Stimulated activated naive CD8-positive, alpha-beta T cell treated with anti-CD3 and anti-CD28 coated beads, Interleukin-15, Interleukin-2, amounts not matched to agents 100 ng/mL and 50 ng/mL, for 24 hours (primary cell): ENCODE measurements around the gene NDEL1.

Experiments
- H3K27ac Mint-ChIP-seq: one replicate; pipeline ENCODE4 v1.8.0; 2021; ENCODE audit warnings: mild to moderate bottlenecking, mixed read lengths
- H3K27me3 Mint-ChIP-seq: one replicate; pipeline ENCODE4 v1.8.0; 2021; ENCODE audit warnings: mixed read lengths
- H3K36me3 Mint-ChIP-seq: one replicate; pipeline ENCODE4 v1.8.0; 2021; ENCODE audit warnings: low read depth, mixed read lengths
- H3K4me1 Mint-ChIP-seq: one replicate; pipeline ENCODE4 v1.8.0; 2021; ENCODE audit warnings: low read depth, mixed read lengths
- H3K4me3 Mint-ChIP-seq: one replicate; pipeline ENCODE4 v1.8.0; 2021; ENCODE audit warnings: mild to moderate bottlenecking, mixed read lengths
- H3K9me3 Mint-ChIP-seq: one replicate; pipeline ENCODE4 v1.8.0; 2021; ENCODE audit warnings: mixed read lengths

NDEL1 gene

DNA sequence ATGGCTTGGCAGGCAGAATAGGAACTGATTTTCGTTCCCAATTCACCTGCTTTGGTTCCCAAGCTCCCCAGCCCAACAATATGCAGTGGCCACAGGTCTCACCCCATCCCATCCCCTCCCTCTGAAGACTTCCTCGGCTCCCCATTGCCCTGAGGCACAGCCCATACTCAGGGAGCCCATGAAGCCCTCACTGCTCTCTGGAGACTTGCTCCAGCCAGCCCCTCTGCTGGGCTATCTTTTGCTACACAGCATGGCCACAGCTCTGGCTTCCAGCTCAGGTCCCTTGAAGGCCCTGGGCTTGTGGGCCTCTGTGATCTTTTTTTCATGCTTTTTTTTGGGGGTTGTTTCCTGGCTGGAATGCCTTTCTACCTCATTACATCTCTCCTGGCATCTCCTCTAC, 29.5 kb upstream of the NDEL1 start:
- Mint-ChIP-seq H3K4me1 (peaks cover 7% of the 10 kb centered on the region), H3K27me3 (peaks cover 22% of the 10 kb centered on the region), H3K9me3 (no peaks in the 10 kb centered on the region), H3K27ac (no peak overlapping the region), H3K4me3 (no peak overlapping the region), H3K36me3 (no peaks in the 10 kb centered on the region)

DNA sequence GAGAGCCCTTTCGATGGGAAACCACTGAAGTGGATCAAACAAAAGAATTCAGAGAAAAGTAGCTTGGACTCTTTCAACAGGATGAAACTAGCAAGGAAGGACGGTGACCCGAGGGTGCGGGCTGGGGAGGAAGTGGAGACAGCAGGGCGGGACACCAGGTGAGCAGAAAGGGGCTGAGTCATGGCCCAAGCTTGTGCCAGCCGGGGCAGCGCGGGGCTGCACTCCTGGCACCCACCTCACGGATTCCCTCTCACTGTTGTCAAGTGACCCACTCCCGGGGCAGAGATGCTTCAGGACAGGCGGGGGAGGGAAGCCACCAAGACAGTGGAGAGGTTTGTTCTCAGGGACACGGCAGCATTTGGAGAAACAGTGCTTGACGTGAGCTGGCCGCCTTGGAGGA, 27.3 kb upstream of the NDEL1 start:
- no peaks in the 10 kb centered on the region for H3K36me3 Mint-ChIP-seq
- no peak overlapping the region for H3K4me3 Mint-ChIP-seq
- no peak overlapping the region for H3K27ac Mint-ChIP-seq
- no peaks in the 10 kb centered on the region for H3K9me3 Mint-ChIP-seq
- H3K4me1 Mint-ChIP-seq = peaks cover 12% of the 10 kb centered on the region
- peaks cover 10% of the 10 kb centered on the region for H3K27me3 Mint-ChIP-seq

- Mint-ChIP-seq H3K4me3 (no peak overlapping the region), H3K27me3 (peaks cover 10% of the 10 kb centered on the region), H3K4me1 (peaks cover 15% of the 10 kb centered on the region), H3K36me3 (no peaks in the 10 kb centered on the region), H3K9me3 (no peaks in the 10 kb centered on the region), H3K27ac (no peak overlapping the region)
These were observed 25.5 kb upstream of the NDEL1 start for GRCh38 chr17:8409966-8410882.

GRCh38 chr17:8410883-8411238, 24.8 kb upstream of the NDEL1 start:
- H3K36me3 Mint-ChIP-seq = no peaks in the 10 kb centered on the region

GRCh38 chr17:8412089-8412488, 23.6 kb upstream of the NDEL1 start:
- H3K27ac Mint-ChIP-seq = no peak overlapping the region
- no peaks in the 10 kb centered on the region for H3K36me3 Mint-ChIP-seq
- no peak overlapping the region for H3K4me3 Mint-ChIP-seq
- peaks cover 15% of the 10 kb centered on the region for H3K4me1 Mint-ChIP-seq
- H3K27me3 Mint-ChIP-seq = peaks cover 23% of the 10 kb centered on the region
- no peaks in the 10 kb centered on the region for H3K9me3 Mint-ChIP-seq

More at GRCh38 chr17:8410883-8411238, 24.8 kb upstream of the NDEL1 start:
- no peak overlapping the region for H3K27ac Mint-ChIP-seq
- no peak overlapping the region for H3K4me3 Mint-ChIP-seq
- H3K27me3 Mint-ChIP-seq = peaks cover 11% of the 10 kb centered on the region
- H3K4me1 Mint-ChIP-seq = peaks cover 15% of the 10 kb centered on the region
- no peaks in the 10 kb centered on the region for H3K9me3 Mint-ChIP-seq

- Mint-ChIP-seq H3K4me1 (peaks cover 15% of the 10 kb centered on the region), H3K4me3 (no peak overlapping the region), H3K9me3 (no peaks in the 10 kb centered on the region), H3K36me3 (no peaks in the 10 kb centered on the region), H3K27me3 (peaks cover 29% of the 10 kb centered on the region), H3K27ac (no peak overlapping the region)
These were observed 22.4 kb upstream of the NDEL1 start for GRCh38 chr17:8413328-8413727.

GRCh38 chr17:8413938-8414337, 21.7 kb upstream of the NDEL1 start:
- Mint-ChIP-seq H3K4me1 (peaks cover 15% of the 10 kb centered on the region), H3K27ac (no peak overlapping the region), H3K9me3 (no peaks in the 10 kb centered on the region), H3K4me3 (no peak overlapping the region), H3K27me3 (peaks cover 25% of the 10 kb centered on the region), H3K36me3 (no peaks in the 10 kb centered on the region)

DNA sequence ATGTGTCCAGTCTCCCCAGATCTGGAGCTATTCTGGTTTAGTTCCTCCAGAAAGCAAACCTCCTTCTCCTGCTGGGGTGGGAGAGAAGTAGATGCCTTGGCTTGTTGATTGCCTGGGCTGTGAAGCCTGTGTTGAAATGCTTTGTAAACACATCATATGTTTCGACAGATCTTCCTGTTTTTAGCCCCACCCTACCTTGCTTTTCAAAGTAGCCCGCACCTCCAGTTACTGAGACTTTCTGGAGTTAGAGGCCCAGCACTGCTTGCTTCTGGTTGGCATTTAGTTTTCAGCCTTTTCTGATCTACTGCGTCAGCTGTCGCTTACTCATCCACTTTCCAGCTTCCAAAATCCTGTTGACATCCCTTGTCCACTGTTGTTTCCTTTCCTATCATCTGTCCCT, 17.9 kb upstream of the NDEL1 start:
- Mint-ChIP-seq H3K9me3 (no peaks in the 10 kb centered on the region), H3K27ac (no peak overlapping the region), H3K4me3 (no peak overlapping the region), H3K36me3 (no peaks in the 10 kb centered on the region), H3K4me1 (peaks cover 8% of the 10 kb centered on the region), H3K27me3 (peaks cover 43% of the 10 kb centered on the region)

DNA sequence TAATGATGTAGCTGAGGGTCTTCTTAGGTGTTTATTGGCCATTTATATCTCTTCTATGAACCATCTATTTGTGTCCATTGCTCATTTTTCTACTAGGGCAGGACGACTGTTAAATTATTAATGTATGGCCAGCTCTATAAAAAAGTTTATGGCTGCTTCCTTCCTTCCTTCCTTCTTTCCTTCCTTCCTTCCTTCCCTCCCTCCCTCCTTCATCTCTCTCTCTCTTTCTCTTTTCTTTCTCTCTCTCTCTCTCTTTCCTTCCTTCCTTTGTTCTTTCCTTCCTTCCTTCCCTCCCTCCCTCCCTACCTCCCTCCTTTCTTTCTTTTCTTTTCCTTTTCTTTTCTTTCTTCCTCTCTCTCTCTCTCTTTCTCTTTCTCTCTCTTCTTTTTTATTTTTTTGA, 17.2 kb upstream of the NDEL1 start:
- Mint-ChIP-seq H3K9me3 (no peaks in the 10 kb centered on the region), H3K4me1 (peaks cover 2% of the 10 kb centered on the region), H3K27me3 (peaks cover 46% of the 10 kb centered on the region), H3K36me3 (no peaks in the 10 kb centered on the region), H3K4me3 (no peak overlapping the region), H3K27ac (no peak overlapping the region)

- H3K27me3 Mint-ChIP-seq = peaks cover 50% of the 10 kb centered on the region
- no peak overlapping the region for H3K27ac Mint-ChIP-seq
These were observed 16.4 kb upstream of the NDEL1 start for GRCh38 chr17:8419305-8419704.

DNA sequence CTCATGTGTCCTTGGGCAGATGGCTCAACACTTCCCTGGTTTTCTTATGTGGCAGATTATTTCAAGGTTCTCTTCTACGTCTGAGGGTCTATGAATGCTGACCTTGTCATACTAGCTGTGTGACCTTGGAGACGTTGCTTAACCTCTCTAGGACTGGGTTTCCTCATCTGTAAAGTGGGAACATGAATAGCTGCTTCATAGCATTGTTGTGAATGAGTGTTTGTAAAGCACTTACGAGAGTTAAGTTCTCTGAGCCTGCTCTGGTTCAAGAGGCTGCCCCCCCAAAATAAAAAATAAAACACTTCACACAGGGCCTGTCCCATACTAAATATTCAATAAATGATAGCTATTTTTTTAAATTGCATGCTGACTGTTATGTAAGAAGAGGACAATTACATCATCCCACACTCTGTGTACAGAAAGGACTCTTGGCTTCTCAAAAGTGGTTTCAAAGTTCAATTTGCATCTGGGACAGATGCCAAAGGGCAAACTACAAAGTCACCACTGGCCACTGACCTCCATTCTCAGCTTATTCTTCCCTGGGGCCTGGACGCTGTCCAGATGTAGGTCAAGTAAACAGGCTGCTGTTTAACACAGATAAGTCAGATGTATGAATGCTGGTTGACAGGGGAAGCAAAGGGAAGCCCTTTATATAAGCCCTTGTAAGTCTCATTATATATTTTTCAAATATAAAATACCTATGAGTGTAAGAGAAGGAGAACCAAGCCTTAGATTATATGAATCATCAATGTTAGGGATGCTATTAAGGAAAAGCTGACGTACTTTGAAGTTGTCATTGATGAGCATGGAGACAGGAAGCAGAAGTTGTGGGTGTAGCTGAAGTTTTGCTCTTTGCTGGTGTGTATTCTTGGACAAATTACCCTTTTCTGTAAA, 15.4 kb upstream of the NDEL1 start:
- H3K27ac Mint-ChIP-seq = no peak overlapping the region
- H3K4me1 Mint-ChIP-seq = no peaks in the 10 kb centered on the region

More at GRCh38 chr17:8419305-8419704, 16.4 kb upstream of the NDEL1 start:
- Mint-ChIP-seq H3K36me3 (no peaks in the 10 kb centered on the region), H3K4me3 (no peak overlapping the region), H3K9me3 (no peaks in the 10 kb centered on the region), H3K4me1 (no peaks in the 10 kb centered on the region)

GRCh38 chr17:8421571-8421970, 14.1 kb upstream of the NDEL1 start:
- Mint-ChIP-seq H3K27ac (no peak overlapping the region), H3K4me1 (no peaks in the 10 kb centered on the region), H3K36me3 (no peaks in the 10 kb centered on the region), H3K4me3 (no peak overlapping the region), H3K9me3 (no peaks in the 10 kb centered on the region), H3K27me3 (peaks cover 42% of the 10 kb centered on the region)

More for the DNA sequence above, 15.4 kb upstream of the NDEL1 start:
- H3K27me3 Mint-ChIP-seq = peaks cover 50% of the 10 kb centered on the region
- H3K9me3 Mint-ChIP-seq = no peaks in the 10 kb centered on the region
- H3K36me3 Mint-ChIP-seq = no peaks in the 10 kb centered on the region
- H3K4me3 Mint-ChIP-seq = no peak overlapping the region

DNA sequence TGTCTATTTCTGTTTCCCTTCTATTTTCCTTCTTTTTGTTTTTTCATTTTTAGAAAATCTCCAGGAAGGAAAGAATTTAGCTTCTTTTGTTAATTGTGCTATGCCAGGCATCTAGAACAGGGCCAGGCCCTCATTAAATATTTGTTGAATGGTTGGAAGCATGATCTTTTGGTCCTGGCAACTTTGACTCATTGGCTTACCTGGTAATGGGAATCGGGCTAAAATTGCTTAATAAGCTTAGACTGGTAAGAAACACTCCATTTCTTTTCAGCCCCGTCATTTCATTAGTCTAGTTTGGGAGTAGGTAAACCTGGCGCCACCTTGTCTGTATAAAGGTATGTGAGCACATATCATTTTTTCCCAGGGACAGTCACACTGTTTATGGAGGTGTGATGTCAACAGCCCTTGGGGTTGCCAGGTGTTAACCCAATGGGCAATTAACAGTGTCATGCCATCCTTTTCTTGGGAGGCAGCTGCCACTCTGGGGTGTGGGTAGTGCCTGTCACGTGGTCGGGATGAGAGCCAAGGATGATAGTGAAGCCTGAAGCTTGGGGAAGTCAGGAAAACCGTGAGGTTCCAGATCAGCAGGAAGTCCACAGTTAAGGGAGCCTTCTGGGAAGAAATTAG, 9.5 kb upstream of the NDEL1 start:
- no peaks in the 10 kb centered on the region for H3K9me3 Mint-ChIP-seq
- no peaks in the 10 kb centered on the region for H3K4me1 Mint-ChIP-seq
- H3K36me3 Mint-ChIP-seq = no peaks in the 10 kb centered on the region
- no peak overlapping the region for H3K4me3 Mint-ChIP-seq
- H3K27me3 Mint-ChIP-seq = peaks cover 10% of the 10 kb centered on the region
- H3K27ac Mint-ChIP-seq = no peak overlapping the region

DNA sequence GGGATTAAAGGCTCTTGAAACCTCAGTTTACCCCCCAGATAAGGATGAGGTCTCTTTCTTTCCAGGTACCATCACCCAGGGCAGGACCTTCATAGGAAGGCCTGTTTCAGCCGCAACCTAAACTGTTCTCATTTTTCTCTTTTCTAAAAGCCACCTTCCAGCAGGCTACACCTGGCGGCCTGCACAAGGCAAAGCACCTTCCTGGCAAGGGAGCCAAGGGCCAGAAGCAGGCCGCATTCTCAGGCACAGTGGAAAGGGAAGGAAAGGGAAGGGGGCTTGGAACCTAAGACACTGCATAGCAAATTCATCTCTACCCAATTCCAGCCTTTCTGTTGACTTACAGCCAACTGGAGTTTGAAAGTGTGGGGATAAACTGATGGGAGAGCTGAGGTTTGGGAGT, 8.9 kb upstream of the NDEL1 start:
- Mint-ChIP-seq H3K4me1 (no peaks in the 10 kb centered on the region), H3K9me3 (no peaks in the 10 kb centered on the region), H3K27ac (no peak overlapping the region), H3K27me3 (peaks cover 7% of the 10 kb centered on the region), H3K4me3 (no peak overlapping the region), H3K36me3 (no peaks in the 10 kb centered on the region)

DNA sequence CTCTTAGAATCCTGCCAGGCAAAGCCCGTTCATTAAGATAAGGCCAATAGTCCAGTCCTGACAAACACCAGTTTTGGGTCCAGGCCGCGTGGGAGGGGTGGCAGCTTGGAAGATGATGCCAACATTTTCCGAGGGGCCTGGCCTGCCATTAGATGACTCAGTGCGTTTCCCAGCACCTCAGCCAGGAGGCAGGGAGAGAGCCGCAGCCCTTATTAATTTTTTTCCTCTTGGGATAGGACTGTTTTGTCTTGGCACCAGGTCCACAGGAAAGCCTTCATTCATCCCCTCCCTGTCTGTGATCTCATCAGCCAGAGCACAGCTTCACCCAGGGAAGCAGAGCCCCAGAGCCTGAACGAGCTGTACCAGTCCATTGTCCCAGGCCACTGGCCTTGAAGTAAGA, 4.7 kb upstream of the NDEL1 start:
- no peak overlapping the region for H3K27ac Mint-ChIP-seq
- no peaks in the 10 kb centered on the region for H3K9me3 Mint-ChIP-seq
- H3K4me1 Mint-ChIP-seq = no peaks in the 10 kb centered on the region
- H3K4me3 Mint-ChIP-seq = no peak overlapping the region
- H3K36me3 Mint-ChIP-seq = no peaks in the 10 kb centered on the region
- no peaks in the 10 kb centered on the region for H3K27me3 Mint-ChIP-seq
